Panc1 (cell line): Measurements from ENCODE around the gene ATP6V1C2.

Experiments
- CTCF ChIP-seq: fragments of 450-650 bp; IDR thresholded peaks from 2 replicates; pipeline ENCODE4 v1.5.1; 2017; ENCODE audit warnings: mild to moderate bottlenecking
- POLR2AphosphoS5 ChIP-seq: IDR thresholded peaks from 2 replicates; pipeline ENCODE4 v1.6.1; 2012; ENCODE audit warnings: mild to moderate bottlenecking, low read depth, low read length, moderate library complexity
- TCF7L2 ChIP-seq: IDR thresholded peaks from 2 replicates; pipeline ENCODE4 v1.6.1; 2011; ENCODE audit warnings: mild to moderate bottlenecking, low read depth, low read length, inconsistent platforms
- TF ChIP-seq, protein P1 (sequence below), 2 experiments: IDR thresholded peaks; 2 replicates each; pipeline ENCODE4 v1.6.1; 2011 to 2012; ENCODE audit warnings: low read depth in 2 of 2, control low read depth in 1 of 2, low read length in 1 of 2, mild to moderate bottlenecking in 1 of 2, moderate library complexity in 1 of 2; ENCODE audit not compliant: insufficient read depth in 1 of 2

DNA sequence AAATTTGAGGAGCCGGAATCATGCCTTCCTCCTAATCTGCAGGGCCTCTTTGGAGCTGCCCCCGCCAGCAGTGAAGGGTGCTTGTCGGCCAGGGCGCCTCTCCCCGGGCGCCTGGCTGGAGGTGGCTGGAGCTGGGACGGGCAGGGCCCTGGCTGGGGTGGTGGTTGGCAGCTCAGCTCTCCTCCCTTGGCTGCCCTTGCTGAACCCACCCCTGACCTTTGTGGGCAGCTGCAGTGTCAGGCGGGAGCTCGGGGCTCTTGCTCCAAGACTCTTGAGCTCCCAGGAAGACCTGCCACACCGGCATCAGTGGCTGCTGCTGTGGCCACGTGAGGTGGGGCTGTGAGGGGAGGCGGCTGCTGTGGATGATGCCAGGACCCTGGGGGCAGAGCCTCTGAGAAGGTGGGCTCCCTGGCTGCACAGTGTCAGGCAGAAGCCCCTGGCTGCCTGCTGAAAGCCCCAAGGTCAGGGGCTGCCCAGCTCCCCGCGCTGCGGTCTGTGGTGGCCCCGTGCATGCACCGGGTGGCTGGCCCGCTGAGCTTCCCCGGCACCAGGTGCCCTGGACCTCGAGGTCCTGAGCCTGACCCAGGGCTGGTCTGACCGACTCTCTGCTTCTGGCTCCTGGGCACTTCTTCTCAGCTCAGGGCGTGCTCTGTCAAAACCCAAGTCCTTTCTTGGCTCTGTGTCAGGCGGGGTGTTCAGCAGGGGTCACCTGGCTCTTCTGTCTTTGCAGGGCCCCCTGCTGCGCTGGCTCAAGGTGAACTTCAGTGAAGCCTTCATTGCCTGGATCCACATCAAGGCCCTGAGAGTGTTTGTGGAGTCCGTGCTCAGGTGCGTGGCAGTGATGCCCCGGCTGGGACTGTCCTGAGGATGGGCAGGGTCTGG, 56.7 kb downstream of the ATP6V1C2 start:
- TF ChIP-seq CTCF (no peak), POLR2AphosphoS5 (no peak), TCF7L2 (no peak)
- TF ChIP-seq, protein P1, sequence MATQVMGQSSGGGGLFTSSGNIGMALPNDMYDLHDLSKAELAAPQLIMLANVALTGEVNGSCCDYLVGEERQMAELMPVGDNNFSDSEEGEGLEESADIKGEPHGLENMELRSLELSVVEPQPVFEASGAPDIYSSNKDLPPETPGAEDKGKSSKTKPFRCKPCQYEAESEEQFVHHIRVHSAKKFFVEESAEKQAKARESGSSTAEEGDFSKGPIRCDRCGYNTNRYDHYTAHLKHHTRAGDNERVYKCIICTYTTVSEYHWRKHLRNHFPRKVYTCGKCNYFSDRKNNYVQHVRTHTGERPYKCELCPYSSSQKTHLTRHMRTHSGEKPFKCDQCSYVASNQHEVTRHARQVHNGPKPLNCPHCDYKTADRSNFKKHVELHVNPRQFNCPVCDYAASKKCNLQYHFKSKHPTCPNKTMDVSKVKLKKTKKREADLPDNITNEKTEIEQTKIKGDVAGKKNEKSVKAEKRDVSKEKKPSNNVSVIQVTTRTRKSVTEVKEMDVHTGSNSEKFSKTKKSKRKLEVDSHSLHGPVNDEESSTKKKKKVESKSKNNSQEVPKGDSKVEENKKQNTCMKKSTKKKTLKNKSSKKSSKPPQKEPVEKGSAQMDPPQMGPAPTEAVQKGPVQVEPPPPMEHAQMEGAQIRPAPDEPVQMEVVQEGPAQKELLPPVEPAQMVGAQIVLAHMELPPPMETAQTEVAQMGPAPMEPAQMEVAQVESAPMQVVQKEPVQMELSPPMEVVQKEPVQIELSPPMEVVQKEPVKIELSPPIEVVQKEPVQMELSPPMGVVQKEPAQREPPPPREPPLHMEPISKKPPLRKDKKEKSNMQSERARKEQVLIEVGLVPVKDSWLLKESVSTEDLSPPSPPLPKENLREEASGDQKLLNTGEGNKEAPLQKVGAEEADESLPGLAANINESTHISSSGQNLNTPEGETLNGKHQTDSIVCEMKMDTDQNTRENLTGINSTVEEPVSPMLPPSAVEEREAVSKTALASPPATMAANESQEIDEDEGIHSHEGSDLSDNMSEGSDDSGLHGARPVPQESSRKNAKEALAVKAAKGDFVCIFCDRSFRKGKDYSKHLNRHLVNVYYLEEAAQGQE (IDR thresholded peaks at IDR 0.05; ENCODE audit: insufficient read depth in 1 of 2, low read depth in 2 of 2, low read length in 1 of 2), result no peak
